ENCODE results near the gene COL27A1. TPM values are rescaled to one million over a fixed set of nuclear protein-coding genes. Genes with fewer than 3 reads are reported as not detected.

The COL27A1 gene
- total RNA-seq, 4 donors from 2014 or later: 2.1 to 9.0 (median 3.8) TPM

- Histone ChIP-seq H3K4me3 (no peak overlapping the region), H3K9me3 (no peaks in the 10 kb centered on the region), H3K27ac (no peak overlapping the region), H3K4me1 (no peaks in the 10 kb centered on the region), H3K36me3 (no peaks in the 10 kb centered on the region), H3K27me3 (no peaks in the 10 kb centered on the region)
- in situ Hi-C loops (cut with MboI; ENCODE audit: low pct_ligation_motif_present in 1 of 4, low pct_unique_long_range_greater_than_20kb in 1 of 4, low sequenced_read_pairs in 3 of 4): loop anchor here in 3 of 4 donors (10.0 to 25.0 kb wide), 3 partner anchors 212 to 487 kb away; partner anchors contain the start of genes AMBP (in 1 of the 3) and KIF12 (in 1 of the 3)
- peak; percentile 2 for DNase-seq
- WGBS, 2 donors (ENCODE audit: low coverage in 1 of 2): 83% methylated on average over 15 of the region's 15 CpGs; no CpG with 5 or more reads in 1 of the 2 donors
- intact Hi-C loops (cut with DNase I; ENCODE audit: low total_unique reads): no loop called here
- no peak for TF ChIP-seq POLR2AphosphoS5 (IDR thresholded peaks at IDR 0.05)
- TF ChIP-seq POLR2A (IDR thresholded peaks at IDR 0.05): no peak
- TF ChIP-seq CTCF (IDR thresholded peaks at IDR 0.05): no peak
- no peak for TF ChIP-seq EP300 (IDR thresholded peaks at IDR 0.05; ENCODE audit: low read depth)
Observed at GRCh38 chr9:114299286-114300152, 144.2 kb downstream of the COL27A1 start.

GRCh38 chr9:114300153-114300845, 145.0 kb downstream of the COL27A1 start:
- Histone ChIP-seq H3K27me3 (no peaks in the 10 kb centered on the region), H3K27ac (no peak overlapping the region), H3K4me1 (no peaks in the 10 kb centered on the region), H3K36me3 (no peaks in the 10 kb centered on the region), H3K9me3 (no peaks in the 10 kb centered on the region), H3K4me3 (no peak overlapping the region)
- intact Hi-C loops (cut with DNase I; ENCODE audit: low total_unique reads): no loop called here
- WGBS, 2 donors (ENCODE audit: low coverage in 1 of 2): 77 to 90% methylated on average over 4 of the region's 4 CpGs
- DNase-seq: peak; percentile 3
- TF ChIP-seq POLR2AphosphoS5 (IDR thresholded peaks at IDR 0.05) (no peak), EP300 (IDR thresholded peaks at IDR 0.05; ENCODE audit: low read depth) (no peak), CTCF (IDR thresholded peaks at IDR 0.05) (no peak), POLR2A (IDR thresholded peaks at IDR 0.05) (no peak)
- in situ Hi-C loops (cut with MboI; ENCODE audit: low pct_ligation_motif_present in 1 of 4, low pct_unique_long_range_greater_than_20kb in 1 of 4, low sequenced_read_pairs in 3 of 4): no loop called here

GRCh38 chr9:114300846-114301797, 145.8 kb downstream of the COL27A1 start:
- WGBS, 2 donors (ENCODE audit: low coverage in 1 of 2): 91% methylated on average over 31 of the region's 31 CpGs; no CpG with 5 or more reads in 1 of the 2 donors
- in situ Hi-C loops (cut with MboI; ENCODE audit: low pct_ligation_motif_present in 1 of 4, low pct_unique_long_range_greater_than_20kb in 1 of 4, low sequenced_read_pairs in 3 of 4): no loop called here
- no peaks in the 10 kb centered on the region for H3K36me3 ChIP-seq
- no peaks in the 10 kb centered on the region for H3K27me3 ChIP-seq
- H3K4me3 ChIP-seq: no peak overlapping the region
- TF ChIP-seq CTCF (IDR thresholded peaks at IDR 0.05) (no peak), EP300 (IDR thresholded peaks at IDR 0.05; ENCODE audit: low read depth) (no peak), POLR2A (IDR thresholded peaks at IDR 0.05) (no peak), POLR2AphosphoS5 (IDR thresholded peaks at IDR 0.05) (no peak)
- peak; percentile 4 for DNase-seq
- no peak overlapping the region for H3K27ac ChIP-seq
- H3K4me1 ChIP-seq: no peaks in the 10 kb centered on the region
- intact Hi-C loops (cut with DNase I; ENCODE audit: low total_unique reads): no loop called here
- H3K9me3 ChIP-seq: no peaks in the 10 kb centered on the region

Data from transverse colon (tissue), 4 donors.